ENCODE data around the gene ZNF436. TPM values are rescaled to one million over a fixed set of nuclear protein-coding genes. Genes with fewer than 3 reads are reported as not detected.
A peak's percentile ranks its signal among the peaks of the same experiment; 100 is the strongest.

The ZNF436 gene
- total and polyA plus RNA-seq, 2 experiments from 2014 or later = 9.4 to 16.2 TPM

GRCh38 chr1:23341931-23342692 lies 27.5 kb downstream of the ZNF436 start:
- in situ Hi-C loops (cut with MboI) = no loop called here

DNA sequence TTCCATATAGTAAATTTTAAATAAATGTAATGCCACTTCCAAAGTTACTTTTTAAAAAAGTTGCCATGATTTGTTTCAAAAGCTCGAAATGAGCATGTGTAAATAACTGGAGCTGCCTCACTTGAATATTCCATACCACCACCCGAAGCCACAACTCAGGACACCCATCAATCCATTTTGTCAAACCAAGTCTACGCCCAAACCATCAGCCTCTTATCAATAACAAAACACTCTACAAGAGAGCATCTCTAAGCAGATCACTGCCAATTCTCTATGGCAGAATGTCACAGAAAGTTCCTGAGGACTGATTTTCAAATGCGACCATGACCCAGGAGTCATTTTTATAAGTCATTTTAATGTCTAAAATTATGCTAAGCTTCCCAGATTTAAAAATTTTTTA lies 30.0 kb downstream of the ZNF436 start:
- H3K27ac ChIP-seq = no peak overlapping the region
- H3K79me2 ChIP-seq (ENCODE audit: insufficient read depth) = peaks cover 94% of the 10 kb centered on the region
- no peak overlapping the region for H2AFZ ChIP-seq
- peak overlapping the region; percentile 97 for H3K4me2 ChIP-seq (ENCODE audit: unreplicated experiment)
- TF ChIP-seq EZH2 (IDR thresholded peaks at IDR 0.05; ENCODE audit: insufficient read depth, poor library complexity, severe bottlenecking) = no peak
- no peak for TF ChIP-seq EZH2phosphoT487 (IDR thresholded peaks at IDR 0.05; ENCODE audit: insufficient read depth, low read depth)
- H4K20me1 ChIP-seq (ENCODE audit: insufficient read depth) = peaks cover 50% of the 10 kb centered on the region
- H3K9ac ChIP-seq = peak overlapping the region; percentile 96; the same call in 1 of the 2 replicates
- no peaks in the 10 kb centered on the region for H3K9me3 ChIP-seq (ENCODE audit: low read depth)
- in situ Hi-C loops (cut with MboI) = no loop called here
- H3F3A ChIP-seq (ENCODE audit: insufficient read depth) = peaks cover 50% of the 10 kb centered on the region
- H3K4me1 ChIP-seq (ENCODE audit: insufficient read depth) = peaks cover 52% of the 10 kb centered on the region
- no peaks in the 10 kb centered on the region for H3K9me2 ChIP-seq (ENCODE audit: insufficient read depth)
- peak overlapping the region; percentile 91 for H3K4me3 ChIP-seq
- WGBS, 2 experiments (ENCODE audit: low coverage in 1 of 2, low lambda C conversion rate in 2 of 2, missing lambda C conversion rate in 2 of 2) = 61 to 63% methylated on average over 4 of the region's 4 CpGs
- no peak for DNase-seq
- H3K27me3 ChIP-seq (replicated peaks; ENCODE audit: insufficient read depth) = no peaks in the 10 kb centered on the region
- H3K36me3 ChIP-seq (ENCODE audit: low read depth) = peaks cover 27% of the 10 kb centered on the region

More at GRCh38 chr1:23341931-23342692, 27.5 kb downstream of the ZNF436 start:
- peak; percentile 37 for DNase-seq
- H2AFZ ChIP-seq = no peak overlapping the region
- H3K9ac ChIP-seq = peak overlapping the region; percentile 96
- TF ChIP-seq EZH2 (IDR thresholded peaks at IDR 0.05; ENCODE audit: insufficient read depth, poor library complexity, severe bottlenecking) (no peak), EZH2phosphoT487 (IDR thresholded peaks at IDR 0.05; ENCODE audit: insufficient read depth, low read depth) (no peak)
- WGBS, 2 experiments (ENCODE audit: low coverage in 1 of 2, low lambda C conversion rate in 2 of 2, missing lambda C conversion rate in 2 of 2) = 4 to 6% methylated on average over 10 of the region's 10 CpGs
- peaks cover 57% of the 10 kb centered on the region for H3K4me1 ChIP-seq (ENCODE audit: insufficient read depth)
- peak overlapping the region; percentile 97 for H3K4me2 ChIP-seq (ENCODE audit: unreplicated experiment)
- peaks cover 13% of the 10 kb centered on the region for H3K36me3 ChIP-seq (ENCODE audit: low read depth)
- no peaks in the 10 kb centered on the region for H3K9me2 ChIP-seq (ENCODE audit: insufficient read depth)
- H4K20me1 ChIP-seq (ENCODE audit: insufficient read depth) = peaks cover 42% of the 10 kb centered on the region
- peaks cover 69% of the 10 kb centered on the region for H3K79me2 ChIP-seq (ENCODE audit: insufficient read depth)
- H3K27me3 ChIP-seq (replicated peaks; ENCODE audit: insufficient read depth) = no peaks in the 10 kb centered on the region
- peaks cover 55% of the 10 kb centered on the region for H3F3A ChIP-seq (ENCODE audit: insufficient read depth)
- H3K27ac ChIP-seq = peak overlapping the region; percentile 93
- H3K4me3 ChIP-seq = peak overlapping the region; percentile 91
- H3K9me3 ChIP-seq (ENCODE audit: low read depth) = no peaks in the 10 kb centered on the region

GRCh38 chr1:23337869-23338268 lies 31.8 kb downstream of the ZNF436 start:
- in situ Hi-C loops (cut with MboI) = no loop called here
- H4K20me1 ChIP-seq (ENCODE audit: insufficient read depth) = peaks cover 48% of the 10 kb centered on the region
- H3K9ac ChIP-seq = no peak overlapping the region
- peaks cover 52% of the 10 kb centered on the region for H3K4me1 ChIP-seq (ENCODE audit: insufficient read depth)
- no peaks in the 10 kb centered on the region for H3K27me3 ChIP-seq (replicated peaks; ENCODE audit: insufficient read depth)
- peak overlapping the region; percentile 97 for H3K4me2 ChIP-seq (ENCODE audit: unreplicated experiment)
- TF ChIP-seq EZH2 (IDR thresholded peaks at IDR 0.05; ENCODE audit: insufficient read depth, poor library complexity, severe bottlenecking) (no peak), EZH2phosphoT487 (IDR thresholded peaks at IDR 0.05; ENCODE audit: insufficient read depth, low read depth) (no peak)
- WGBS, 2 experiments (ENCODE audit: low coverage in 1 of 2, low lambda C conversion rate in 2 of 2, missing lambda C conversion rate in 2 of 2) = 35 to 41% methylated on average over 2 of the region's 2 CpGs
- H3F3A ChIP-seq (ENCODE audit: insufficient read depth) = peaks cover 48% of the 10 kb centered on the region
- H3K9me3 ChIP-seq (ENCODE audit: low read depth) = no peaks in the 10 kb centered on the region
- H3K4me3 ChIP-seq = no peak overlapping the region
- DNase-seq = peak; percentile 37
- H3K36me3 ChIP-seq (ENCODE audit: low read depth) = peaks cover 43% of the 10 kb centered on the region
- no peaks in the 10 kb centered on the region for H3K9me2 ChIP-seq (ENCODE audit: insufficient read depth)
- H3K79me2 ChIP-seq (ENCODE audit: insufficient read depth) = peaks cover 100% of the 10 kb centered on the region
- H2AFZ ChIP-seq = no peak overlapping the region
- peak overlapping the region; percentile 32 for H3K27ac ChIP-seq

DNA sequence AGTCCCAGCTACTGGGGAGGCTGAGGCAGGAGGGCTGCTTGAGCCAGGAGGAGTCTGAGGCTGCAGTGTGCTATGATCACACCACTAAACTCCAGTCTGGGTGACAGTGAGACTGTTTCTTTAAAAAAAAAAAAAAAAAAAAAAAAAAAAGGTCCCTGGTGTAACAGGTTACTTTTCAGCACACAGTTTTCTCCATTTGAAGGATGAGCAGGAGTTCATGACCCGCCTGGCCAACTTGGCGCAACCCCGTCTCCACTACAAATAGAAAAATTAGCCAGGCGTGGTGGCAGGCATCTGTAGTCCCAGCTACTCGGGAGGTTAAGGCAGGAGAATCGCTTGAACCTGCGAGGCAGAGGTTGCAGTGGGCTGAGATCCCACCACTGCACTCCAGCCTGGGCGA lies 37.9 kb downstream of the ZNF436 start:
- Histone ChIP-seq H3K4me3 (no peak overlapping the region), H3K79me2 (ENCODE audit: insufficient read depth) (peaks cover 100% of the 10 kb centered on the region), H3F3A (ENCODE audit: insufficient read depth) (peaks cover 30% of the 10 kb centered on the region), H2AFZ (no peak overlapping the region), H3K9ac (no peak overlapping the region), H3K4me2 (ENCODE audit: unreplicated experiment) (no peak overlapping the region), H3K9me3 (ENCODE audit: low read depth) (no peaks in the 10 kb centered on the region), H4K20me1 (ENCODE audit: insufficient read depth) (0 out of 2 replicates have a peak, but pooled peaks cover 4% of the 10 kb centered on the region), H3K4me1 (ENCODE audit: insufficient read depth) (no peaks in the 10 kb centered on the region; the same call in 1 of the 2 replicates), H3K36me3 (ENCODE audit: low read depth) (peaks cover 77% of the 10 kb centered on the region), H3K27ac (no peak overlapping the region), H3K9me2 (ENCODE audit: insufficient read depth) (no peaks in the 10 kb centered on the region), H3K27me3 (replicated peaks; ENCODE audit: insufficient read depth) (no peaks in the 10 kb centered on the region)
- TF ChIP-seq EZH2phosphoT487 (IDR thresholded peaks at IDR 0.05; ENCODE audit: insufficient read depth, low read depth) (no peak), EZH2 (IDR thresholded peaks at IDR 0.05; ENCODE audit: insufficient read depth, poor library complexity, severe bottlenecking) (no peak)
- in situ Hi-C loops (cut with MboI) = no loop called here
- no peak for DNase-seq
- WGBS, 2 experiments (ENCODE audit: low coverage in 1 of 2, low lambda C conversion rate in 2 of 2, missing lambda C conversion rate in 2 of 2) = 96 to 98% methylated on average over 8 of the region's 8 CpGs
